ENCODE measurements around the gene TMEM191C. TPM values are rescaled to one million over a fixed set of nuclear protein-coding genes. Genes with fewer than 3 reads are reported as not detected.

TMEM191C gene
- total RNA-seq, 1 experiment from 2014 or later, result 1.2 TPM

DNA sequence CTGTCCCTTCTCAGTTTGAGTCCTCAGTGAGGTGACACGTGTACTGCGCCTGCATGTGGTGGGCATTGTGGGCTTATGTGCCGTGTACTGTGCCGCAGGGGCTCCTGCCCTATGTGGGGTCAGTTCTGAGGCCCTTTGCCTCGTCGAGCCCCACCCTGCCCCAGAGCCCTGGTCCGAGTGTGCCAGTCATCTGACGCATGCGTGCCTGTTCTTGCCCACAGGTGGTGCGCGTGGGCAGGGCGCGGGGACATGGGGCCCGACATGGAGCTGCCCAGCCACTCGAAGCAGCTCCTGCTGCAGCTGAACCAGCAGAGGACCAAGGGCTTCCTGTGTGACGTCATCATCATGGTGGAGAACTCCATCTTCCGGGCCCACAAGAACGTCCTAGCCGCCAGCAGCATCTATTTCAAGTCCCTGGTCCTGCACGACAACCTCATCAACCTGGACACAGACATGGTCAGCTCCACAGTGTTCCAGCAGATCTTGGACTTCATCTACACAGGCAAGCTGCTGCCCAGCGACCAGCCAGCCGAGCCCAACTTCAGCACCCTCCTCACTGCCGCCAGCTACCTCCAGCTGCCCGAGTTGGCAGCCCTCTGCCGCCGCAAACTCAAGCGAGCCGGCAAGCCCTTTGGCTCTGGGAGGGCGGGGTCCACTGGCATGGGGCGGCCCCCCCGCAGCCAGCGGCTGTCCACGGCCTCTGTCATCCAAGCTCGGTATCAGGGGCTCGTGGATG is 22.3 kb upstream of the TMEM191C start:
- H3K4me1 ChIP-seq (ENCODE audit: low read length), result no peaks in the 10 kb centered on the region
- no peaks in the 10 kb centered on the region for H3K36me3 ChIP-seq (ENCODE audit: insufficient read depth, low read length)
- H3K9me2 ChIP-seq (replicated peaks; ENCODE audit: insufficient read depth, low read length), result no peaks in the 10 kb centered on the region
- no peaks in the 10 kb centered on the region for H4K20me1 ChIP-seq (ENCODE audit: insufficient read depth, low read depth, low read length)
- H3K9me3 ChIP-seq (ENCODE audit: low read length), result no peaks in the 10 kb centered on the region
- H3K4me2 ChIP-seq (ENCODE audit: low read depth, low read length, poor library complexity, severe bottlenecking), result no peak overlapping the region
- no peaks in the 10 kb centered on the region for H3K27me3 ChIP-seq (ENCODE audit: low read length)
- no peak overlapping the region for H3K27ac ChIP-seq (ENCODE audit: low read length)
- no peak overlapping the region for H3K9ac ChIP-seq (ENCODE audit: low read length)
- DNase-seq, result no peak
- no peaks in the 10 kb centered on the region for H3K79me2 ChIP-seq (ENCODE audit: low read length)
- no peak overlapping the region for H3K4me3 ChIP-seq (ENCODE audit: low read length)
- H2AFZ ChIP-seq (ENCODE audit: low read length), result no peak overlapping the region

GRCh38 chr22:21445437-21446127 is 21.6 kb upstream of the TMEM191C start:
- Histone ChIP-seq H3K9me3 (ENCODE audit: low read length) (no peaks in the 10 kb centered on the region), H3K4me2 (ENCODE audit: low read depth, low read length, poor library complexity, severe bottlenecking) (no peak overlapping the region), H3K79me2 (ENCODE audit: low read length) (no peaks in the 10 kb centered on the region), H3K27ac (ENCODE audit: low read length) (no peak overlapping the region), H3K4me3 (ENCODE audit: low read length) (no peak overlapping the region), H3K9ac (ENCODE audit: low read length) (no peak overlapping the region), H2AFZ (ENCODE audit: low read length) (no peak overlapping the region), H3K27me3 (ENCODE audit: low read length) (no peaks in the 10 kb centered on the region), H3K36me3 (ENCODE audit: insufficient read depth, low read length) (no peaks in the 10 kb centered on the region), H3K4me1 (ENCODE audit: low read length) (no peaks in the 10 kb centered on the region), H4K20me1 (ENCODE audit: insufficient read depth, low read depth, low read length) (no peaks in the 10 kb centered on the region), H3K9me2 (replicated peaks; ENCODE audit: insufficient read depth, low read length) (no peaks in the 10 kb centered on the region)
- DNase-seq, result no peak

DNA sequence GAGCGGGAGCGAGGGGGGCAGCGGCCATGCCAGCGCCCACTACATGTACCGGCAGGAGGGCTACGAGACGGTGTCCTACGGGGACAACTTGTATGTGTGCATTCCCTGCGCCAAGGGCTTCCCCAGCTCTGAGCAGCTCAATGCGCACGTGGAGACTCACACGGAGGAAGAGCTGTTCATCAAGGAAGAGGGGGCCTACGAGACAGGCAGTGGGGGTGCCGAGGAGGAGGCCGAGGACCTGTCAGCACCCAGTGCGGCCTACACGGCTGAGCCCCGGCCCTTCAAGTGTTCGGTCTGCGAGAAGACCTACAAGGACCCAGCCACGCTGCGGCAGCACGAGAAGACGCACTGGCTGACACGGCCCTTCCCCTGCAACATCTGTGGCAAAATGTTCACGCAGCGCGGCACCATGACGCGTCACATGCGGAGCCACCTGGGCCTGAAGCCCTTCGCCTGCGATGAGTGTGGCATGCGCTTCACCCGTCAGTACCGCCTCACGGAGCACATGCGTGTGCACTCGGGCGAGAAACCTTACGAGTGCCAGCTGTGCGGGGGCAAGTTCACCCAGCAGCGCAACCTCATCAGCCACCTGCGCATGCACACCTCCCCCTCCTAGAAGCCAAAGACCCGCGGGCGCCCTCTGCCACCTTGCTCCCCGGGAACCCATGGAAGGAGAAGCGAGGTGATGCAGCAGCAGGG is 20.9 kb upstream of the TMEM191C start:
- H3K9me3 ChIP-seq (ENCODE audit: low read length), result no peaks in the 10 kb centered on the region
- no peak overlapping the region for H2AFZ ChIP-seq (ENCODE audit: low read length)
- H3K36me3 ChIP-seq (ENCODE audit: insufficient read depth, low read length), result no peaks in the 10 kb centered on the region
- no peaks in the 10 kb centered on the region for H4K20me1 ChIP-seq (ENCODE audit: insufficient read depth, low read depth, low read length)
- H3K9ac ChIP-seq (ENCODE audit: low read length), result no peak overlapping the region
- H3K4me3 ChIP-seq (ENCODE audit: low read length), result no peak overlapping the region
- H3K9me2 ChIP-seq (replicated peaks; ENCODE audit: insufficient read depth, low read length), result no peaks in the 10 kb centered on the region
- no peaks in the 10 kb centered on the region for H3K79me2 ChIP-seq (ENCODE audit: low read length)
- no peak for DNase-seq
- no peak overlapping the region for H3K27ac ChIP-seq (ENCODE audit: low read length)
- H3K27me3 ChIP-seq (ENCODE audit: low read length), result no peaks in the 10 kb centered on the region
- H3K4me1 ChIP-seq (ENCODE audit: low read length), result no peaks in the 10 kb centered on the region
- H3K4me2 ChIP-seq (ENCODE audit: low read depth, low read length, poor library complexity, severe bottlenecking), result no peak overlapping the region

- Histone ChIP-seq H3K27ac (ENCODE audit: low read length) (no peak overlapping the region), H2AFZ (ENCODE audit: low read length) (no peak overlapping the region), H3K4me1 (ENCODE audit: low read length) (no peaks in the 10 kb centered on the region; the same call in 1 of the 2 replicates), H3K27me3 (ENCODE audit: low read length) (no peaks in the 10 kb centered on the region), H3K36me3 (ENCODE audit: insufficient read depth, low read length) (no peaks in the 10 kb centered on the region), H3K4me2 (ENCODE audit: low read depth, low read length, poor library complexity, severe bottlenecking) (no peak overlapping the region), H3K9me3 (ENCODE audit: low read length) (no peaks in the 10 kb centered on the region), H3K9me2 (replicated peaks; ENCODE audit: insufficient read depth, low read length) (no peaks in the 10 kb centered on the region), H3K4me3 (ENCODE audit: low read length) (no peak overlapping the region), H3K9ac (ENCODE audit: low read length) (no peak overlapping the region), H4K20me1 (ENCODE audit: insufficient read depth, low read depth, low read length) (no peaks in the 10 kb centered on the region), H3K79me2 (ENCODE audit: low read length) (no peaks in the 10 kb centered on the region)
- no peak for DNase-seq
These were observed 20.1 kb upstream of the TMEM191C start for GRCh38 chr22:21446827-21447690.

GRCh38 chr22:21447694-21448402 is 19.3 kb upstream of the TMEM191C start:
- no peak overlapping the region for H3K4me3 ChIP-seq (ENCODE audit: low read length)
- no peaks in the 10 kb centered on the region for H4K20me1 ChIP-seq (ENCODE audit: insufficient read depth, low read depth, low read length)
- H3K9me2 ChIP-seq (replicated peaks; ENCODE audit: insufficient read depth, low read length), result no peaks in the 10 kb centered on the region
- H3K27ac ChIP-seq (ENCODE audit: low read length), result no peak overlapping the region
- no peak overlapping the region for H3K4me2 ChIP-seq (ENCODE audit: low read depth, low read length, poor library complexity, severe bottlenecking)
- no peaks in the 10 kb centered on the region for H3K36me3 ChIP-seq (ENCODE audit: insufficient read depth, low read length)
- no peaks in the 10 kb centered on the region; the same call in 1 of the 2 replicates for H3K4me1 ChIP-seq (ENCODE audit: low read length)
- H3K9ac ChIP-seq (ENCODE audit: low read length), result no peak overlapping the region
- H3K79me2 ChIP-seq (ENCODE audit: low read length), result no peaks in the 10 kb centered on the region
- peak; percentile 57 for DNase-seq
- no peaks in the 10 kb centered on the region for H3K9me3 ChIP-seq (ENCODE audit: low read length)
- no peak overlapping the region for H2AFZ ChIP-seq (ENCODE audit: low read length)
- H3K27me3 ChIP-seq (ENCODE audit: low read length), result no peaks in the 10 kb centered on the region

DNA sequence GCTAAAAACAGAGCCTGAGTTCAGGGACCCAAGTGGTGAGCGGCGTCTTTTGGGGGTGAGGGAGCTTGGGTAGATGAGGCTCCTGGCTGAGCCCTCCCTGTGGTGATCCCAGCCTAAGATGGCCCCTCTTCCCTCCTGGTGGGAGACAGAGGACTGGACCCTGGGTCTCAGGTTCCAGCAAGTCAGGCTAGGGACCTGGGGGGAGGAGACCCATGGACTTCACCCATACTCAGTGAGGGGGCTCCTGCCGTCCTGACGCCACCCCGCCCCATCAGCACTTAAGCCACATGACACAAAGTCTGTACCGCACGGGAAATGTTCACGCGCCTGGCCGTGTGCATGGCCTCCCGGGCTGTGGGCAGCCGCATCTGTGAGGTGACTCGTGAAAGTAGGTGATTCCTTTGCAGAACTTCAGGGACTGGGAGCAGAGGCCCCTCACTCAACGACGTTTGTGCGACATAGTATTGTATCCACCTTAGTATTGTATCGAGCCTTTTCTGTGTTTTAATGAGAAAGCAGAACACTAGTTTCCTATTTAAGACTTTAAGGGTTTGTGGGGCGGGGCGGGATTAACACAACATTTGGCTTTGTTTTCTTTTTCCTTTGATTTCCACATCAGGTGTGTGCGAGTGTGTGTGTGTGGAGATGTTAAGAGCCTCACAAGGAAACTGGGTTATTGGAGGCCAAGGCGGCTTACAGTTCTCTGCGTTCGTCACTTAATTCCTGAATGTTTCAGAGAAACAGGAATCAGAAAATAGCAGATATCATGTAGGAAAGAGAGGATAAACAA is 18.4 kb upstream of the TMEM191C start:
- Histone ChIP-seq H3K9me3 (ENCODE audit: low read length) (no peaks in the 10 kb centered on the region), H4K20me1 (ENCODE audit: insufficient read depth, low read depth, low read length) (no peaks in the 10 kb centered on the region), H3K4me3 (ENCODE audit: low read length) (no peak overlapping the region), H3K79me2 (ENCODE audit: low read length) (no peaks in the 10 kb centered on the region), H3K27me3 (ENCODE audit: low read length) (no peaks in the 10 kb centered on the region), H3K27ac (ENCODE audit: low read length) (no peak overlapping the region), H3K9ac (ENCODE audit: low read length) (no peak overlapping the region), H3K4me1 (ENCODE audit: low read length) (no peaks in the 10 kb centered on the region; the same call in 1 of the 2 replicates), H3K36me3 (ENCODE audit: insufficient read depth, low read length) (no peaks in the 10 kb centered on the region), H3K9me2 (replicated peaks; ENCODE audit: insufficient read depth, low read length) (no peaks in the 10 kb centered on the region), H3K4me2 (ENCODE audit: low read depth, low read length, poor library complexity, severe bottlenecking) (no peak overlapping the region), H2AFZ (ENCODE audit: low read length) (no peak overlapping the region)
- DNase-seq, result no peak

All from Karpas-422 (cell line).